HepG2 (cell line): ENCODE results near the gene ACYP2. TPM values are rescaled to one million over a fixed set of nuclear protein-coding genes. Genes with fewer than 3 reads are reported as not detected.
A peak's percentile ranks its signal among the peaks of the same experiment; 100 is the strongest.

Experiments used
- BHLHE40 ChIP-seq: IDR thresholded peaks from 2 replicates; pipeline ENCODE4 v1.6.1; 2011; ENCODE audit warnings: low read length, improper control_type of control experiment
- CENPX ChIP-seq: sonication (generic); formaldehyde crosslinking; IDR thresholded peaks from 2 replicates; pipeline ENCODE4 v1.9.0; 2021; ENCODE audit warnings: mild to moderate bottlenecking, missing genetic modification reagents, moderate library complexity
- MTA1 ChIP-seq: sonication (generic); formaldehyde crosslinking; IDR thresholded peaks from 2 replicates; pipeline ENCODE4 v1.4.0; 2020; ENCODE audit warnings: missing genetic modification reagents, mild to moderate bottlenecking, borderline replicate concordance
- NFRKB ChIP-seq: fragments of 450-650 bp; IDR thresholded peaks from 2 replicates; pipeline ENCODE4 v1.6.1; 2017
- PHF21A ChIP-seq: sonication (generic); formaldehyde crosslinking; IDR thresholded peaks from 2 replicates; pipeline ENCODE4 v1.5.0; 2020; ENCODE audit warnings: mild to moderate bottlenecking, missing genetic modification reagents
- RFX3 ChIP-seq: IDR thresholded peaks from 2 replicates; pipeline ENCODE4 v1.6.1; 2016; ENCODE audit warnings: missing biosample characterization, missing genetic modification reagents
- SMC3 ChIP-seq: IDR thresholded peaks from 2 replicates; pipeline ENCODE4 v1.6.1; 2011; ENCODE audit warnings: low read length, improper control_type of control experiment
- ZNF530 ChIP-seq: sonication (generic); formaldehyde crosslinking; IDR thresholded peaks from 2 replicates; pipeline ENCODE4 v1.5.0; 2020; ENCODE audit warnings: low read depth, mild to moderate bottlenecking, missing genetic modification reagents
- ZNF75D ChIP-seq: sonication (generic); formaldehyde crosslinking; IDR thresholded peaks from 2 replicates; pipeline ENCODE4 v1.8.1; 2023; ENCODE audit warnings: missing genetic modification reagents, mild to moderate bottlenecking, borderline replicate concordance
- ZNF782 ChIP-seq: sonication (generic); formaldehyde crosslinking; IDR thresholded peaks from 2 replicates; pipeline ENCODE4 v1.4.0; 2020; ENCODE audit warnings: missing genetic modification reagents, mild to moderate bottlenecking, borderline replicate concordance
- ZSCAN12 ChIP-seq: sonication (generic); formaldehyde crosslinking; IDR thresholded peaks from 2 replicates; pipeline ENCODE4 v1.9.0; 2021; ENCODE audit warnings: mild to moderate bottlenecking, missing genetic modification reagents
- polyA plus RNA-seq, 8 experiments: library from polyadenylated mRNA; depleted of rRNA in 3 of 8; stranded (reverse) in 7 of 8; unstranded in 1 of 8; fragments of >200 nt; fragmentation: Illumina TruSeq in 4 of 8; extraction: Trizol in 4 of 8; gene quantifications; 2 replicates each; pipeline versions ENCODE4 v1.2.1 to v1.2.3, GENCODE V29; 2011 to 2016; ENCODE audit warnings: low read depth in 4 of 8, missing spikeins in 1 of 8, mixed read lengths in 1 of 8; ENCODE audit not compliant: insufficient read depth in 1 of 8
- total RNA-seq, 5 experiments: library from RNA; depleted of rRNA; stranded (reverse); fragments of >200 nt; fragmentation: Illumina TruSeq; extraction: Trizol; gene quantifications; 2 replicates each; pipeline ENCODE4 v1.2.3, GENCODE V29; 2016; ENCODE audit warnings: low read depth in 1 of 5
- TF ChIP-seq, protein P1 (sequence below): sonication (generic); formaldehyde crosslinking; IDR thresholded peaks from 2 replicates; pipeline ENCODE4 v1.8.0; 2022; ENCODE audit warnings: missing genetic modification reagents, low read depth, mild to moderate bottlenecking, borderline replicate concordance
- TF ChIP-seq, protein P2 (sequence below): sonication (generic); formaldehyde crosslinking; IDR thresholded peaks from 2 replicates; pipeline ENCODE4 v1.4.0; 2020; ENCODE audit warnings: missing genetic modification reagents
- TF ChIP-seq, protein P3 (sequence below): sonication (generic); formaldehyde crosslinking; IDR thresholded peaks from 2 replicates; pipeline ENCODE4 v1.5.1; 2020; ENCODE audit warnings: mild to moderate bottlenecking, missing genetic modification reagents, moderate library complexity
- TF ChIP-seq, protein P4 (sequence below): sonication (generic); formaldehyde crosslinking; IDR thresholded peaks from 2 replicates; pipeline ENCODE4 v1.4.0; 2020; ENCODE audit warnings: low read depth, missing genetic modification reagents
- TF ChIP-seq, protein P5 (sequence below): sonication (generic); formaldehyde crosslinking; IDR thresholded peaks from 2 replicates; pipeline ENCODE4 v1.5.0; 2020; ENCODE audit warnings: missing genetic modification reagents

ACYP2 gene
- total and polyA plus RNA-seq, 2 of the 13 experiments (the other 11 are each of a cell fraction or from before 2014, with no cell fraction given), result 12.3 to 12.7 TPM

DNA sequence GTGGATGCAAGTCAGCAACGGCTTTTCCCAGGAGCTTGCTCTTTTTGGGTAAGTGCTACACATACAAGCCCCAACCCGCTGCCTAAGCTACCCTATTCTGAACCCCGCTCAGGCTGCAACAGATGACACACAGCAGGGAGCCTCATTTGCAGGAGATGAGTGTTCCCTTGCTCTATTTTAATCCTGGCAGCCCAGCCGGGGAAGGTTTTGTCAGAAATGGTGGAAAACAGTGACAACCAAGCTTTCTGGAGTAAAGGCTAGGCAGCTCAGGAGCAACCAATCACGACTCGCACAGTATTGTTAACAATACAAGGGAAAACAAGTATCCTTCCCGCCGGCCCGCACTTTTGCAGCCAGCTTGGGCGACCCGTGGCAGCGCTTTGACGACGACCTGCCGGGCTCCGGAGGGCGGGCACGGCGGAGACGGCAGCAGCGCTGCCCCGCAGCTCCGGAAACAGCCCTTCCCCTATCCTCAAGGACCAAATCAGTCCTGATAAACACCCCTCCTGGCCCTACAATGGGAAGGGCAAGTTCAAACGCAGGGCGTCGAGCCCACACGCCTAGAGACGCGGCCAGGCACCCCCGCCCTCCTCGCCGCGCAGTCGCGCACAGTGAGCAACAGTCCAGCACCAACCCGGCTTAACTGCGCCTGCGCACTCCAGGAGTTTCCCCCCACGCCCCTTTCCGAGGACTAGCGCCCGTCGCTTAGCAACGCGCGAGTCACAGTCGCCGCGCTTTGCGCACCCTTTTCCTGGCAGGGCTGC lies 214.9 kb downstream of the ACYP2 start (continued):
- TF ChIP-seq, protein P1, sequence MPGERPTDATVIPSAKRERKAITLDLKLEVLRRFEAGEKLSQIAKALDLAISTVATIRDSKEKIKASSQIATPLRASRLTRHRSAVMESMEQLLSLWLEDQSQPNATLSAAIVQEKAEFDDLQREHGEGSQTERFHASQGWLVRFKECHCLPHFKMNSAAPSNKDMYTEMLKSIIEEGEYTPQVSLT, result no peak
- TF ChIP-seq ZSCAN12 (CRISPR knock-in tag) (peak; percentile 91; the same call in 1 of the 2 replicates), ZNF530 (CRISPR knock-in tag) (no peak), PHF21A (no peak), RFX3 (CRISPR knock-in tag) (peak; percentile 96), NFRKB (no peak), CENPX (CRISPR knock-in tag) (no peak), SMC3 (no peak; the same call in 1 of the 2 replicates), ZNF782 (CRISPR knock-in tag) (peak; percentile 99), MTA1 (CRISPR knock-in tag) (peak; percentile 93; the same call in 1 of the 2 replicates), ZNF75D (CRISPR knock-in tag) (peak; percentile 59; the same call in 1 of the 2 replicates), BHLHE40 (peak; percentile 35)
- TF ChIP-seq, protein P2, sequence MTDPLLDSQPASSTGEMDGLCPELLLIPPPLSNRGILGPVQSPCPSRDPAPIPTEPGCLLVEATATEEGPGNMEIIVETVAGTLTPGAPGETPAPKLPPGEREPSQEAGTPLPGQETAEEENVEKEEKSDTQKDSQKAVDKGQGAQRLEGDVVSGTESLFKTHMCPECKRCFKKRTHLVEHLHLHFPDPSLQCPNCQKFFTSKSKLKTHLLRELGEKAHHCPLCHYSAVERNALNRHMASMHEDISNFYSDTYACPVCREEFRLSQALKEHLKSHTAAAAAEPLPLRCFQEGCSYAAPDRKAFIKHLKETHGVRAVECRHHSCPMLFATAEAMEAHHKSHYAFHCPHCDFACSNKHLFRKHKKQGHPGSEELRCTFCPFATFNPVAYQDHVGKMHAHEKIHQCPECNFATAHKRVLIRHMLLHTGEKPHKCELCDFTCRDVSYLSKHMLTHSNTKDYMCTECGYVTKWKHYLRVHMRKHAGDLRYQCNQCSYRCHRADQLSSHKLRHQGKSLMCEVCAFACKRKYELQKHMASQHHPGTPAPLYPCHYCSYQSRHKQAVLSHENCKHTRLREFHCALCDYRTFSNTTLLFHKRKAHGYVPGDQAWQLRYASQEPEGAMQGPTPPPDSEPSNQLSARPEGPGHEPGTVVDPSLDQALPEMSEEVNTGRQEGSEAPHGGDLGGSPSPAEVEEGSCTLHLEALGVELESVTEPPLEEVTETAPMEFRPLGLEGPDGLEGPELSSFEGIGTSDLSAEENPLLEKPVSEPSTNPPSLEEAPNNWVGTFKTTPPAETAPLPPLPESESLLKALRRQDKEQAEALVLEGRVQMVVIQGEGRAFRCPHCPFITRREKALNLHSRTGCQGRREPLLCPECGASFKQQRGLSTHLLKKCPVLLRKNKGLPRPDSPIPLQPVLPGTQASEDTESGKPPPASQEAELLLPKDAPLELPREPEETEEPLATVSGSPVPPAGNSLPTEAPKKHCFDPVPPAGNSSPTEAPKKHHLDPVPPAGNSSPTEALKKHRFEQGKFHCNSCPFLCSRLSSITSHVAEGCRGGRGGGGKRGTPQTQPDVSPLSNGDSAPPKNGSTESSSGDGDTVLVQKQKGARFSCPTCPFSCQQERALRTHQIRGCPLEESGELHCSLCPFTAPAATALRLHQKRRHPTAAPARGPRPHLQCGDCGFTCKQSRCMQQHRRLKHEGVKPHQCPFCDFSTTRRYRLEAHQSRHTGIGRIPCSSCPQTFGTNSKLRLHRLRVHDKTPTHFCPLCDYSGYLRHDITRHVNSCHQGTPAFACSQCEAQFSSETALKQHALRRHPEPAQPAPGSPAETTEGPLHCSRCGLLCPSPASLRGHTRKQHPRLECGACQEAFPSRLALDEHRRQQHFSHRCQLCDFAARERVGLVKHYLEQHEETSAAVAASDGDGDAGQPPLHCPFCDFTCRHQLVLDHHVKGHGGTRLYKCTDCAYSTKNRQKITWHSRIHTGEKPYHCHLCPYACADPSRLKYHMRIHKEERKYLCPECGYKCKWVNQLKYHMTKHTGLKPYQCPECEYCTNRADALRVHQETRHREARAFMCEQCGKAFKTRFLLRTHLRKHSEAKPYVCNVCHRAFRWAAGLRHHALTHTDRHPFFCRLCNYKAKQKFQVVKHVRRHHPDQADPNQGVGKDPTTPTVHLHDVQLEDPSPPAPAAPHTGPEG, result peak; percentile 87
- TF ChIP-seq, protein P3, sequence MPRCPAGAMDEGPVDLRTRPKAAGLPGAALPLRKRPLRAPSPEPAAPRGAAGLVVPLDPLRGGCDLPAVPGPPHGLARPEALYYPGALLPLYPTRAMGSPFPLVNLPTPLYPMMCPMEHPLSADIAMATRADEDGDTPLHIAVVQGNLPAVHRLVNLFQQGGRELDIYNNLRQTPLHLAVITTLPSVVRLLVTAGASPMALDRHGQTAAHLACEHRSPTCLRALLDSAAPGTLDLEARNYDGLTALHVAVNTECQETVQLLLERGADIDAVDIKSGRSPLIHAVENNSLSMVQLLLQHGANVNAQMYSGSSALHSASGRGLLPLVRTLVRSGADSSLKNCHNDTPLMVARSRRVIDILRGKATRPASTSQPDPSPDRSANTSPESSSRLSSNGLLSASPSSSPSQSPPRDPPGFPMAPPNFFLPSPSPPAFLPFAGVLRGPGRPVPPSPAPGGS (CRISPR knock-in tag), result peak; percentile 97
- TF ChIP-seq, protein P4, sequence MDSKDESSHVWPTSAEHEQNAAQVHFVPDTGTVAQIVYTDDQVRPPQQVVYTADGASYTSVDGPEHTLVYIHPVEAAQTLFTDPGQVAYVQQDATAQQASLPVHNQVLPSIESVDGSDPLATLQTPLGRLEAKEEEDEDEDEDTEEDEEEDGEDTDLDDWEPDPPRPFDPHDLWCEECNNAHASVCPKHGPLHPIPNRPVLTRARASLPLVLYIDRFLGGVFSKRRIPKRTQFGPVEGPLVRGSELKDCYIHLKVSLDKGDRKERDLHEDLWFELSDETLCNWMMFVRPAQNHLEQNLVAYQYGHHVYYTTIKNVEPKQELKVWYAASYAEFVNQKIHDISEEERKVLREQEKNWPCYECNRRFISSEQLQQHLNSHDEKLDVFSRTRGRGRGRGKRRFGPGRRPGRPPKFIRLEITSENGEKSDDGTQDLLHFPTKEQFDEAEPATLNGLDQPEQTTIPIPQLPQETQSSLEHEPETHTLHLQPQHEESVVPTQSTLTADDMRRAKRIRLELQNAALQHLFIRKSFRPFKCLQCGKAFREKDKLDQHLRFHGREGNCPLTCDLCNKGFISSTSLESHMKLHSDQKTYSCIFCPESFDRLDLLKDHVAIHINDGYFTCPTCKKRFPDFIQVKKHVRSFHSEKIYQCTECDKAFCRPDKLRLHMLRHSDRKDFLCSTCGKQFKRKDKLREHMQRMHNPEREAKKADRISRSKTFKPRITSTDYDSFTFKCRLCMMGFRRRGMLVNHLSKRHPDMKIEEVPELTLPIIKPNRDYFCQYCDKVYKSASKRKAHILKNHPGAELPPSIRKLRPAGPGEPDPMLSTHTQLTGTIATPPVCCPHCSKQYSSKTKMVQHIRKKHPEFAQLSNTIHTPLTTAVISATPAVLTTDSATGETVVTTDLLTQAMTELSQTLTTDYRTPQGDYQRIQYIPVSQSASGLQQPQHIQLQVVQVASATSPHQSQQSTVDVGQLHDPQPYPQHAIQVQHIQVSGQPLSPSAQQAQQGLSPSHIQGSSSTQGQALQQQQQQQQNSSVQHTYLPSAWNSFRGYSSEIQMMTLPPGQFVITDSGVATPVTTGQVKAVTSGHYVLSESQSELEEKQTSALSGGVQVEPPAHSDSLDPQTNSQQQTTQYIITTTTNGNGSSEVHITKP (CRISPR knock-in tag), result peak; percentile 85; the same call in 1 of the 2 replicates
- TF ChIP-seq, protein P5, sequence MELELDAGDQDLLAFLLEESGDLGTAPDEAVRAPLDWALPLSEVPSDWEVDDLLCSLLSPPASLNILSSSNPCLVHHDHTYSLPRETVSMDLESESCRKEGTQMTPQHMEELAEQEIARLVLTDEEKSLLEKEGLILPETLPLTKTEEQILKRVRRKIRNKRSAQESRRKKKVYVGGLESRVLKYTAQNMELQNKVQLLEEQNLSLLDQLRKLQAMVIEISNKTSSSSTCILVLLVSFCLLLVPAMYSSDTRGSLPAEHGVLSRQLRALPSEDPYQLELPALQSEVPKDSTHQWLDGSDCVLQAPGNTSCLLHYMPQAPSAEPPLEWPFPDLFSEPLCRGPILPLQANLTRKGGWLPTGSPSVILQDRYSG (CRISPR knock-in tag), result peak; percentile 95; the same call in 1 of the 2 replicates
